NCI-H748 treated with DMSO at 0.1 percent for 48 hours (cell line): ENCODE results near the gene RSPH9.

Experiments used
- DNase-seq: peaks from one replicate; lab custom pipeline; 2025; lab: John Stamatoyannopoulos, UW

The RSPH9 gene

GRCh38 chr6:43668151-43669028 is 23.6 kb downstream of the RSPH9 start:
- peak; percentile 96 for DNase-seq

GRCh38 chr6:43669050-43669921 is 24.4 kb downstream of the RSPH9 start:
- no peak for DNase-seq

- DNase-seq = no peak
Observed at GRCh38 chr6:43669922-43670622, 25.2 kb downstream of the RSPH9 start.

GRCh38 chr6:43670623-43670986 is 25.8 kb downstream of the RSPH9 start:
- DNase-seq = no peak

- no peak for DNase-seq
Observed at GRCh38 chr6:43671011-43671800, 26.4 kb downstream of the RSPH9 start.

DNA sequence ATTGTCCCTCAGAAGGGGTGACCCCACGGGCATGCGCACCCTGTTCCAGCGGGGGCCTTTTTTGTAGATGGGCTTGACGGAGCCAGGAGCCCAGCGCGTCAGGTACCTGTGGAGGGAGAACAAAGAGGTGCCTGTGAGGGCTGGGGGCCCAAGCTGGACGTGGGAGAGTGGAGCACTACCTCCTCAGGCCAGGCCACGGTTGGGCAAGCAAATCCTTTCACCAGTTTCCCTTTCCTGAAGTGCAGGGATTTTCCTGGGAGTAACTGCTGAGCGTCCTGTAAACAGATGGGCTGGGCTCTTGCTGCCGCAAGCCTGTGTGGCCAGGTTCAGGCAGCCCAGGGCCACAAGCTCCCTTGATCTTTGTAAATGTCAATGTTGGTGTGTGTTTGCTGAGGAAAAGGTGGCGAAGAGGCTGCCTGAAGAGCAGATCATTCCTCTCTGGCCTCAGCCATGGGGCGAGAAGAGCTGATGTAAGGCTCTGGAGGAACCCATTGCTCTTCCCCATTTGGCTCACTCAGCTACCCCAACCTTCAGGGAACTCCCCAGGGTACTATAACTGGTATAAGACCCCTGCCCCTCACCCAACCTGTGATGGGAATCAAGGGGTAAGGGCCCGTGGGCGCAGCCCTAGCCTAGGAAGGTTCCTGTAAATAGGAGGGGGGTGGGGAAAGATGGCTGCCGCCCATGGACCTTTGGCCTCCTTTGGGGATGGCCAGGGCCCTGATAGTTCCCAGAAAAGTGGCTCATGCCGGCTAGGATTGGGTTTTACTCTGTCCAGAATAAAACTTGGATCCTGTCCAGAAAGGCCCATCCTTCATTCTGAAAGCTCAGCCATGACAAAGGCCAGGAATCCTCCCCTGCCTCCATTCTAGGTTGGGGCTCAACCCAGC is 27.2 kb downstream of the RSPH9 start:
- DNase-seq = no peak

GRCh38 chr6:43673444-43674084 is 28.7 kb downstream of the RSPH9 start:
- DNase-seq = no peak

- no peak for DNase-seq
Observed at GRCh38 chr6:43674291-43674690, 29.5 kb downstream of the RSPH9 start.

DNA sequence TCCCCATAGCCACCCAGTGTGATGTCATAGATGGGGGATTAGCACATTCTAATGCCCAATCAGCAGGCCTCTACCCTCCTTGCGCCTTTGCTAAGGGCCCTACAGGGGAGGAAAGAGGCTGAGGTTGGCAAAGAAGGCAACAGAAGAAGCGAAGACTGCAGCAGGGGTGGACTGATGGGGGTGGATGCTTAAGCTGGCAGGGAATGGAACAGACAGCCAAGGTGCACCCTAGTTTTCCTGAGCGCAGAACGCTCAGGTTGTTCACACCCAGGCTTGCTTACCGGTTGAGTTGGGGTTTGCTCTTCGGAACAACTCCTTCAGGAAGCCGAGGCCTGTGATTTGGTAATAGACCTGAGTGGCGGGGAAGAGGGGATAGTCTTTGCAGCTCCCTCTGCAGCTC is 30.1 kb downstream of the RSPH9 start:
- no peak for DNase-seq

- DNase-seq = no peak
Observed at GRCh38 chr6:43676962-43677606, 32.2 kb downstream of the RSPH9 start.

- DNase-seq = no peak
Observed at GRCh38 chr6:43677759-43678158, 32.9 kb downstream of the RSPH9 start.

DNA sequence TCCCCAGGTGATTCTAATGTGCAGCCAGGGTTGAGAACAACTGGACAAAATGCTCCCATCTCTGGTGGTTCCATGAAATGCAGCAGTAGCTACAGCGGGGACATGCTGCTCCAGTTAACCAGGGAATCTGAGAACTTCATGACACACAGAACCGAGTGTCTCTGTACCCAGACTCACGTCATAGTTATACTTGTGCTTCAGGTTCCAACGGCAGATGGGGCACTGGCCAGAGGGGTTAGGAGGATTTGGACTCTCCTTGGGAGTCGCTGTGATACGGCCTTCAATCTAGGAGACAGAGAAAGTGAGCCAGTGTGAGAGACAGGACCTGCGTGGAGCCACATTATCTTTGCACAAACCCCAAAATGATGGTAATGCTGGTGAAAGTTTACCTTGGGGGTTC is 33.5 kb downstream of the RSPH9 start:
- DNase-seq = no peak

DNA sequence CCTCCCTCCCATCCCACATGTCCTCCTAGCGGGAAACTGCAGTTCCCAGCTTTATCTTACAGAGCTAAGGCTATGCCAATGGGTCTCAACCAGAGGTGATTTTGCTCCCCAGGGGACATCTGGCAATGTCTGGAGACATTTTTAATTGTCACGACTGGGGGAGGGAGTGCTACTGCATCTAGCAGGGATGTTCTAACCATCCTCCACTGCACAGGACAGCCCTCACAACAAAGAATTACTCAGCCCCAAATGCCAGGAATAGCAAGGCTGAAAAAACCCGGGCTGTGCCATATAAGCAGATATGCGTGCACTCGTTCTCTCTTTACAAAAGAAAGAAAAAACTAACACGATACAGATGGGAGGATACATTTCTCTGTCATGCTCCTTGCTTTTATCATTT is 34.2 kb downstream of the RSPH9 start:
- DNase-seq = no peak

GRCh38 chr6:43680308-43681200 is 35.7 kb downstream of the RSPH9 start:
- no peak for DNase-seq

GRCh38 chr6:43681303-43681702 is 36.5 kb downstream of the RSPH9 start:
- DNase-seq = no peak

DNA sequence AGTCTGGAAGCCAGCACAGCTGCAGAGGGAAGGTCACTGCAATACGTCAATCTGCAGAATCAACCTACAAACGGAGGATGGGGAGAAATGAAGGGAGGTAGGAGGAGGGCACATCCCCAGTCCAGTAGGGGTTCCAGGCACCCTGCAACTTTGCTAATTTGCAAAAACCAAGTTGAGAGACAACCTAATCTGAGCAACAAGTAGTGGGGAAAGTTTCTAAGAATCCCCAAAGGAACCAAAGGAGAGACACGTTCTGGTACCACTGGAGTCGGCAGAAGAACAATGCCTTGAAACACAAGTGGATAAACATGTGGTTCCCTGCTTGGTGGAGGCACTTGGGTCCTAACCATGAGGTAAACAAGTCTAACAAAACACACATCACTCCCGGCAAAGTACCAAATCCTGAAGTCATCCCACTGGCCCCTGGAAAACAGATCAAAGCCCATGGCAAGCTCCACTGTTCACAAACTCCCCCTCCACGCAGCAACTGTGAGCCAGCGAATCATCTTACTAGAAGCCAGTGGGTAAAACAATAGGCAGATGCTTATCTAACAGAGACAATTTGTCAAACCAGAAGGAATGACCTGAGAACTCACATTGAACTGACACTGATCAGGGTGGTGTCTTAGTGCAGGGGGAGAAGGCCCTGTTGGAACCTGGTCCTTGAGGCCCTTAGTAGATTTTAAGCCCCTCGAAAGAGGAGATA is 38.0 kb downstream of the RSPH9 start:
- DNase-seq = no peak

DNA sequence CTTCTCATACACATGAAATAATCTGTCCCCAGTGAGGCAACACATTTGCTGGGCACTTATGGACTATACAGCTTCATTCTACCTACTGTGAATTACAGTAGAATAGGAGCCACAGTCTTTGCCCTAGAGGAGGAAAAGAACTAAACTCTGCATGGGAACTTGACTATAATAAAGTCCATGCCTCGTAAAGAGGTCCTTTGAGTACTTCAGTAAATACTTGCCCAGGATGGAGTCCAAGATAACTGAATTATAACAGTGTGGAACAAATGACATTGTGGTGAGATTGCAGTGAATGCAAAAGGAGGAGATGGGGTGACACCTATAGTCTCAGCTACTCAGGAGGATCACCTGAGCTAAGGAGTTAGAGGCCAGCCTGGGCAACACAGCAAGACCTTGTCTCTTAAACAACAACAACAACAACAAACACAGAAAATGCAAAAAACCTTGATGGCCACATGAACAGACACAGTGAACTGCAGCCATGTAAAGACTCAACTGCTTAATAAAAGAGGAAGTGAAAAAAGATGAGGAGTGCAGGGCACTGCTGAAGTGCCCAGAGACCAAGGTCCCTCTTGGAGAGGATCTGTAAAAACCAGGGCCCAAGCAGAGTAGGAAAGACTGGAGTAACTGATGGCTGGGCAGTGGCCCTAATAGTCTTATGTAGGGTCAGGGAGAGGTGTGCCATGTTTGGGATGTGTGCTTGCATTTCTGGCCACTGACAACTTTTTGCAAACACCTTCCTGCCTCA is 39.0 kb downstream of the RSPH9 start:
- no peak for DNase-seq
